Ureter (tissue), 1 donor: ENCODE data around the gene GALR1. TPM values are rescaled to one million over a fixed set of nuclear protein-coding genes. Genes with fewer than 3 reads are reported as not detected.
"Not testable (repeated sequence)": the region's sequence is repeated elsewhere in the genome, so short reads cannot be mapped to it uniquely, and the experiment has no call there.

ENCODE experiments used
- DNase-seq: peaks from one replicate; pipeline ENCODE4 v3.0.0-alpha.2; 2020; ENCODE audit warnings: low spot score
- total RNA-seq: library from RNA; stranded (reverse); gene quantifications from one replicate; pipeline ENCODE4 v1.2.4, GENCODE V29; 2023
- donor health status: DM: yes; HTN: yes; CAD: no.

GALR1 gene
- total RNA-seq, 1 donor from 2014 or later: not detected

DNA sequence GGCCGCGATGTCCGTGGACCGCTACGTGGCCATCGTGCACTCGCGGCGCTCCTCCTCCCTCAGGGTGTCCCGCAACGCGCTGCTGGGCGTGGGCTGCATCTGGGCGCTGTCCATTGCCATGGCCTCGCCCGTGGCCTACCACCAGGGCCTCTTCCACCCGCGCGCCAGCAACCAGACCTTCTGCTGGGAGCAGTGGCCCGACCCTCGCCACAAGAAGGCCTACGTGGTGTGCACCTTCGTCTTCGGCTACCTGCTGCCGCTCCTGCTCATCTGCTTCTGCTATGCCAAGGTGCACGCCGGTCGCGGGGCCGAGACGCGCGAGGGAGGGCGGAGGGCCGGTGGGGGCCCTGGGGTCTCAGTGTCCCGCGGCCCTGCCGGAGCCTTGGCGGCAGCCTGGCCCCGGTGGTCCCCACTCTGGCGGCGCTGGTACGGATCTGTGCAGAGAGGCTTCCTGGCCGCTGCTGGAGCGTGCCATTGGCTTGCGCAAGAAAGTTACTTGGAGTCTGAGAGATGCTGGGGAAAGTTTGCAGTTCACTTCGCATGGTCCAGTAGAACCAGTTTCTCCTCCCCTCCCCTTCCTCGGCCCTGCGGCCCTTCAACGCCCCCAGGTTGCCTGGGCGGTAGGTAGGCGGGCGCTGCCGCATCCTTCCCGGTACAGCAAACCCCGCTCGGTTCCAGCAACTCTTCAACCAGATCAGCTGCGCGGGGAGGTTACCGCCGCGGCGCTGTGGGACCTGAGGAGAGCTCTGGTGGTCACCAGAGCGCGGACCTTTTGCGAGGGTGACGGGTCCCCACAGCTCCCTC lies 1.5 kb downstream of the GALR1 start:
- no peak for DNase-seq

GRCh38 chr18:77251730-77252050 lies 2.0 kb downstream of the GALR1 start:
- DNase-seq: no peak

DNA sequence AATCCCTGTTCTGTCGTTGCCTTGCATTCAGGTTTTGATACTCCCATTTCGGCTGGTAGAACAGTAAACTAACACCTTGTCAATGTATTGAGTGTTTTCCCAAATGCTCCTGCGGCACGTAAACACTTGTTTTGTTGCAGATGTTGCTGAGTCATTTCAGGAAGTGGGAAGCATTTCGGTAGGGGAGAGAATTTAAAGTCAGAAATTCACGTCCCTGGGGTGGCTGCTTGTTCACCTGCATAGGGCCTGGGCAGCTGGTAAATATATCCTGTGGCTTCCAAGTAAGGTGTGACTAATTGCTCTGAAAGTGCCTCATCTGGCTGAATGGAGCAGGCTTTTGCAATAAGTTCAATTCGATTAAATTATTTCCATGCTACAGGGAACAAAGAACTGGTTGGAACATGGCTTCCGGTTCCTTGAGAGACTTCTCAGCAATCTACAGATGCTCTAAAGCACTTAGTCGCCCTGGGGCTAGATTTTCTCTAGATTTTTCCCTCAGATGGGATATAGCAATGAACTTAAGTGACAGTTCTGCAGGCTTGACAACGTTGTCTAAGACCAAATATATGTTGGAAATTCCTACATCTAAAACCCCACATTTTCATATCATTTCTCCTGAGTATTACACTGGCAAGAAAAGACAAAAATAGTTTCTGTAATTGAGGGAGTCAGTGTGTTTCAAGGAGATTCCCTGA lies 5.2 kb downstream of the GALR1 start:
- no peak for DNase-seq

GRCh38 chr18:77255426-77256105 lies 5.9 kb downstream of the GALR1 start:
- no peak for DNase-seq

DNA sequence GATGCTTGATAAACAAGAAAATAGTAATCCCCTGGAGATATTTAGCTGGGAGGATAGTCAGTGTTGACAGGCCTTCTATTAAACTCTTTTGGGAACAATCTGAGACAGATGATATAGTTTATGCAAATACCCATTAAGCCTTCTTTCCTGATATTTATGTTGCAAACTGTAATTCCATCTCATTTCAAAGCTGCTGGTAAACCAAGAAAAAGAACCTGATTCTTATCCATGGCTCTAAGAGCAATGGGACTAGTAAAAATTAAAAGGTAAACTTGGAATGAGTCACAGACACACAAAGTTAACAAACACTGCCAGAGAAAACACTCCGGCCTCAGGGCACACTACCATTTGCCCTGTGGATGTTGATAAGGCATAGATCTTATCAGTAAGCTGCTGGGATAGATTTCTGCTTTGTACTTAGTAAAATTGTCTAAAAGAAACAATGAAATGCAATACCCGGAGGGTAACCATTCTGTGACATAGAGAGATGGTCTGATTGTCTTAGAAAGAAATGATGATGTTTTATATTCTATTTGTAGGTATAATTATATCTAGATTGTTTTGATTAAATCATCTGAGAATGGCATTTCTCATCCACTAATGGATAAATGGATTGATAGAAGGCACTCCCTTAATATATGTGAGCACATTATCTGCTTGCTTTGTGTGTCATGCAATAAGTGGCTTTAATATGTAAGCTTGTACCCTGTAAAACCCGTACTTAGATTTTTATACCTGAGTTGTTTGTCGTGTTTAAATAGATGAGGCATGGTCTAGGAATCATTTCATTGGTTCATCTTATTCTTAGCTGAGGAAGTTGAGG lies 13.2 kb downstream of the GALR1 start:
- DNase-seq: no peak

DNA sequence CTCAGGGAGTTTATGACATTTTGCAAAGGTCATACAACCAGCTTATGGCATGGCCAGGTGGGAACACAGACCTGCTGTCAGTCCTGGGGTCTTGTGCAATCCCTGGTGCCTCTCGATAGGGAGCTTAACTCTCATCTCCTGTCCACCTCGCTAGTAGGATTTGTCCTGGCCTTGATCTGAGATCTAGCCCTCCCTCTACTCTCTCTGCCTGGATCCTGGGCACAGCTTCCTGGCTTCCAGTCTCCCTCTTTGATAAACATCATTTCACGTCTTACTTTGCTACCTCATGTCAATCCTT lies 13.8 kb downstream of the GALR1 start:
- no peak for DNase-seq

DNA sequence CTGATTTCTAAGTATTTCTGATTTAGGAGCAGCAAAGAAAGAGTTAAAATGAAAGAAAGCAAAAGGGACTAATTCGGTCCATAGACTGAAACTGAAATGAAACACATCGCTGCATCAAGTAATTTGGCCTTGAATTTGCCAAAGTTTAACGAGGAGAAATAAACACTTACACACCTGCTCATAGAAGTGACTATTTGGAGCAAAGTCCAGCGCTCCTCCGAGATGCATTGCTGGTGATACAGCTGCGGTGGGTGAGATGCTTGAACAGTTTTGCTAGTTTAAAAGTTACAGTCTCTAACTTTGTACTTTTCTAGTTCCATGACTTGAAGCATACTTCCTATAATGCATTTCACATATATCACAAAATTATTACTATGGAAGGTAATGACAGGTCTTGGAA lies 18.3 kb downstream of the GALR1 start:
- DNase-seq: no peak

GRCh38 chr18:77268456-77268855 lies 18.8 kb downstream of the GALR1 start:
- DNase-seq: no peak

GRCh38 chr18:77271576-77272481 lies 22.2 kb downstream of the GALR1 start:
- DNase-seq: no peak

GRCh38 chr18:77290841-77291240 lies 41.2 kb downstream of the GALR1 start:
- not testable (repeated sequence) for DNase-seq

DNA sequence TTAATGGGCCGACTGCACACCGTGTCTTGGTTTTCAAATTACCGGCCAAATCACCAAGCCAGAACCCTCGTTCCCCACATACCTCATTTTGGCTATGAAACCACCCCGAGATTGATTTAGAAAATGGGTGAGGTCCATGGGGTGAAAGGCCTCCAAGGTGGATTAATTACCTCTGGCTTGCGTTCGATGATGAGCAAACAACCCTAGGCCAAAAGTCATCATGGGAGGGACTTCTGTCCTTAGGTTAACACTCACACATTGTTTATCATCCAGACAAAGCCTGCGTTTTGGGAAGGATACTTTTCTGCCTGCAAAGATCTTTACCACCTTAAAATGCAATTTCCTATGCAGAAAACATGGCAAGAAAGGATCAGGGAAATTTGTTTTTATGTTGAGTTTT lies 48.5 kb downstream of the GALR1 start:
- no peak for DNase-seq

- DNase-seq: no peak
Observed at GRCh38 chr18:77299706-77300105, 50.1 kb downstream of the GALR1 start.

GRCh38 chr18:77300579-77300978 lies 50.9 kb downstream of the GALR1 start:
- no peak for DNase-seq

GRCh38 chr18:77304268-77304667 lies 54.6 kb downstream of the GALR1 start:
- DNase-seq: no peak

GRCh38 chr18:77305676-77306075 lies 56.0 kb downstream of the GALR1 start:
- no peak for DNase-seq

- no peak for DNase-seq
Observed at GRCh38 chr18:77308216-77308615, 58.6 kb downstream of the GALR1 start.

DNA sequence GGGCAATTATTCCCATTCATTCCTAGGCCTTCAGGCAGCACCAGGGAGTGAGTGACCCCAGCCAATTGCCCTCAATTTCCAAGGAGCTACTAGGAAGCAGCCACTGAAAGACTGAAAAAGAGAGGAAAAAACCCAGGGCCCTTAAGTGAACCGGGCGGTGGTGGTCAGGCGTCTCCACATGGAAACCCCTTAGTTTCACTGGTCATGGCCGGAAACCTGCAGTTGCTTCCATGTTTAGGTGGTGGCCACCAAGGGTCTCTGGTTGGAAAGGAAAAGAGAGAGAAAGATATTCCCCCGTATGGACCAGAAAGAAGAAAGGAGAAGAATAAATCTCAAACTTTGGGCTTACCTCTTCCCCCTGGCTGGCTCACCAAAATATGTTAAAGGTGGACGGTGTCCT lies 64.9 kb downstream of the GALR1 start:
- no peak for DNase-seq

- no peak for DNase-seq
Observed at GRCh38 chr18:77314952-77315351, 65.3 kb downstream of the GALR1 start.

DNA sequence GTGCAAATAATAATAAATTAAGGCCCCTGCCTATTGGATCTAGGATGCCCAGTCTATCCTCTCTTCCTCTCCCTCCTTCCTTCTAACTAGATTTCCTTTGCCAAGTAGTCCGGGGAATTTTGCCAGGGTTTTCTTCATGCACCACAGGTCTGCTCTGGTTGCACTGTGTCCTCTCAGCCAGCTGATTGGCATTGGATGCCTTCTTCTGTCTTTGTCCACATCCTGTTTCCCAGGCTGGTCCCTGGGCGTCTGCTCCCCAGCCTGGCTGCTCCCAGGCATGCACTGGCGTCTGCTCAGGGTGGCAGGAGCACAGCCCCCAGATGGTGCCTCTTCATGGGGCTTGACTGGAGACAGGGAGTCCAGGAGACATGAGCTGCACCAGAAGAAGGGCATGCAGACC lies 66.4 kb downstream of the GALR1 start:
- DNase-seq: no peak

- DNase-seq: no peak
Observed at GRCh38 chr18:77316641-77317040, 67.0 kb downstream of the GALR1 start.

DNA sequence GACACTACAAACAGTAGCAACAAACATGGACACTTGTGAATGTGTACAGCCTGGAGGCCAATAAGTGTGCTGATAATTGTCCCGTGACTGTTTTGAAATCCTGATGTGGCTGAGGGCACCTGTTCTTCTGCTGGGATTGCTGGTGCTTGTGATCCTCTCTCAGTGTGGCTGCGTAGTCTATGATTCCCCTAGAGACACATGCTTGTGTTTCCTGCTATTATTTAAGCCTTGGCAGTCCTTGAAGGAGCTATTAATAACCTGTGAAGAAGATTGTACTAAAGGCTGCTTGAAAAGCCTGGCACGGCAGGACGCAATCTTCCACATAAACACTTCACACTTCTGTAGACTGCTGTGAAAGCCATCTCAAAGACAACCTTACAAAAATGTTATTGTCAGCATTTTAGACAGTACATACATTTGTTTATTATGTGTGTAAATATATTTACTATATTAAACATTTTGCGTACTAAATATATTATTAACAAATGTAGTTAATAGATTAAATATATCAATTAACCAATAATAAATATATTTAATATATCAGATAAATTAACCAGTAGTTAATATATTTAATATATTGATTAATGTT lies 71.4 kb downstream of the GALR1 start:
- DNase-seq: no peak
